Left ventricle myocardium inferior (tissue), 1 donor: ENCODE data around the gene MYO5C. TPM values are rescaled to one million over a fixed set of nuclear protein-coding genes. Genes with fewer than 3 reads are reported as not detected.
A peak's percentile ranks its signal among the peaks of the same experiment; 100 is the strongest.

Experiments
- DNase-seq: peaks from one replicate; pipeline ENCODE4 v3.0.0-alpha.2; 2020
- H3K27ac ChIP-seq: fragments of 200-600 bp; replicated peaks from 2 replicates; pipeline ENCODE4 v1.8.0; 2021
- H3K27me3 ChIP-seq: fragments of 200-600 bp; 2 replicates; pipeline ENCODE4 v1.8.0; 2021; ENCODE audit warnings: low read depth
- H3K36me3 ChIP-seq: fragments of 200-600 bp; 2 replicates; pipeline ENCODE4 v1.8.0; 2021
- H3K4me1 ChIP-seq: fragments of 200-600 bp; 2 replicates; pipeline ENCODE4 v1.8.0; 2021
- H3K4me3 ChIP-seq: fragments of 200-600 bp; 2 replicates; pipeline ENCODE4 v1.8.0; 2021; ENCODE audit warnings: mild to moderate bottlenecking, moderate library complexity
- H3K9me3 ChIP-seq: fragments of 200-600 bp; replicated peaks from 2 replicates; pipeline ENCODE4 v1.8.0; 2021
- CTCF ChIP-seq: fragments of 200-600 bp; IDR thresholded peaks from 2 replicates; pipeline ENCODE4 v1.8.0; 2021; ENCODE audit warnings: antibody characterized with exemption, mild to moderate bottlenecking, borderline replicate concordance
- intact Hi-C: fragments of 100-400 bp; cut with micrococcal nuclease; formaldehyde crosslinking; loops from one replicate; pipeline ENCODE4 v1.11.0; 2022
- total RNA-seq: library from RNA; stranded (reverse); fragmentation: NEBNext Ultra II Directional; extraction: Animal tissue kit (Norgen Biotek cat#: 25700); gene quantifications from one replicate; pipeline ENCODE4 v1.2.1, GENCODE V29; 2021
- donor health status: DM: no; HTN: yes; CAD: no; lungs with severe emphysema.

Gene MYO5C
- total RNA-seq, 1 donor from 2014 or later: 2.9 TPM

DNA sequence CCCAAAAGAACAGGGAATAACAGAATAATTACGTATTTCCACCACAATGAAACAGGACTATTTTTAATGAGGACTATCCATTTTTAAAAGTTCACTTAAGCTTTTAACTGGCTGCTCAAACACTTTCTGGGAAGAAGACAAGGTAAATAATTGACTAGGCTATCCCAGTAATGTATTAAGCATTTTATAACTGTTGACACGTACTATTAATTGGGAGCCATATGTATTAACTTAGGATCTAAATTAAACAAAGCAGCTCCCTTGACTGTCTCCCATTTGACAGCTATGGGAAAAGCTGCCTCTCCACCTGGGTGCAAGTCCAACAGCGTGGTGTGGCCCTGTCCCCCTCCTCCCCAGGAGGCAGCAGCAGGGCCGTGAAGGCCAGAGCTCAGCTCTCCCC, 36.1 kb downstream of the MYO5C start:
- Histone ChIP-seq H3K4me1 (peaks cover 35% of the 10 kb centered on the region), H3K36me3 (no peaks in the 10 kb centered on the region), H3K27ac (no peak overlapping the region), H3K27me3 (no peaks in the 10 kb centered on the region), H3K9me3 (no peaks in the 10 kb centered on the region), H3K4me3 (no peak overlapping the region)
- intact Hi-C loops: loop anchor here (5.0 kb wide), 1 partner anchor 478 kb away; no protein-coding TSS in a partner anchor
- DNase-seq: no peak
- no peak for TF ChIP-seq CTCF

DNA sequence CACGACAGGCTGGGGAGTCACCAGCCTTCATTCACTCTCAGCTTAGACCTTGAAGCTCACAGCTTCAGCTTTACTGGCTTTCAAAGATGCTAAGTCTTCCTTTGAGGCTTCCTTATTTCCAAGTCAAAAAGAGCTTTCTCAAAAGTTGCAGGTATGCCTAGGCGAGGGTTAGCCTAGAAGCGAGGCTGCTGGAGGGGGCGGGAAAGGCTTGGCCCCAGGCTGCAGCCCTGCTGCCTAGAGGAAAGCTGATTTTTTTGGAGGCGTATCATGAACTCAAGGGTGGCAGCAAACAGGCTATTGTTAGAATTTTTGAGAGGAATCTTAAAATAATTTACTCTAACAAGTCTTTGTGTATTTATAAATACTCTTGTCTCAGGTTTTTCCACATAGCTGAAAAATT, 37.1 kb downstream of the MYO5C start:
- DNase-seq: no peak
- Histone ChIP-seq H3K27ac (no peak overlapping the region), H3K9me3 (no peaks in the 10 kb centered on the region), H3K4me1 (peaks cover 35% of the 10 kb centered on the region), H3K4me3 (no peak overlapping the region), H3K27me3 (no peaks in the 10 kb centered on the region), H3K36me3 (no peaks in the 10 kb centered on the region)
- no peak for TF ChIP-seq CTCF
- intact Hi-C loops: loop anchor here (5.0 kb wide), 1 partner anchor 479 kb away; no protein-coding TSS in a partner anchor

GRCh38 chr15:52257734-52258062, 37.9 kb downstream of the MYO5C start:
- Histone ChIP-seq H3K4me3 (no peak overlapping the region), H3K36me3 (no peaks in the 10 kb centered on the region), H3K9me3 (no peaks in the 10 kb centered on the region), H3K4me1 (peaks cover 35% of the 10 kb centered on the region), H3K27ac (peak overlapping the region; percentile 2), H3K27me3 (no peaks in the 10 kb centered on the region)
- TF ChIP-seq CTCF: no peak
- intact Hi-C loops: loop anchor here (5.0 kb wide), 1 partner anchor 480 kb away; no protein-coding TSS in a partner anchor
- no peak for DNase-seq

DNA sequence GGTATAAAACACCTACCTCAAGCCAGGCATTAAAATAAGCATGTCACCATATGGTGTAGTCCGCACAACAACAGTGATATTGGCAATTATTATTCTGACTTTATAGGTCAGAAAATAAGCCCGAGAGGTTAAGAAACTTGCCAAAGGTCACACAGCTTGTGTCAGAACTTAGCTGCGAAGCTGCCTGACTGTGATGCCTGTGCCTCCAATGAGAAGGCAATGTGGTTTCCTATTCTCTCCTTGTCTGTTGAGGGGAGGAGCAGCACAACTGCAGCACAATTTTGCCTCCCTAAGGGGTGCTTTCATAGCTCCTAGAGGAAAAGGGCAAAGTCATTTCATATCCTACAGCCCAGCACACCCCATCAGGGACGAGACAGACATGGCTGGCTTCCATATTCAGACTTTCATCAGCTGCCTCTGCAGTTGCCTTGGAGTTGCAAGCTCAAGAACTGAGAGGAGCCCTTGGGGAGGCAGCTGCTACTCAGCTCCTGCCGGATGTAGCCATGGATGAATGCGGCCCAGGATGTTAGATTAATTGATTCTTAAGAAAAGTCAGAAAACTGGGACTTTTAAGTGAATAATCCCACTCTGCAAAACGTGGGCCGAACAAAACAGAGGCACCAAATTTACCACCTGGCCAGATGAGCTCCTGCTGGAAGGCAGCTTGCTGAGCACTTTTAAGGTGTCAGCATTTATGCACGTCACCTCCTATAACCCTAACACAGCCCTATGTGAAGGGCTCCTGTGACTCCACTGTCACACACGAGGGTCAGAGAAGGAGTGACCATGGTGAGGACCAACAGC, 38.5 kb downstream of the MYO5C start:
- peaks cover 29% of the 10 kb centered on the region for H3K4me1 ChIP-seq
- DNase-seq: no peak
- TF ChIP-seq CTCF: no peak
- H3K9me3 ChIP-seq: no peaks in the 10 kb centered on the region
- peak overlapping the region; percentile 2 for H3K27ac ChIP-seq
- intact Hi-C loops: loop anchor here (5.0 kb wide), 1 partner anchor 480 kb away; no protein-coding TSS in a partner anchor
- no peak overlapping the region for H3K4me3 ChIP-seq
- no peaks in the 10 kb centered on the region for H3K36me3 ChIP-seq
- H3K27me3 ChIP-seq: no peaks in the 10 kb centered on the region

DNA sequence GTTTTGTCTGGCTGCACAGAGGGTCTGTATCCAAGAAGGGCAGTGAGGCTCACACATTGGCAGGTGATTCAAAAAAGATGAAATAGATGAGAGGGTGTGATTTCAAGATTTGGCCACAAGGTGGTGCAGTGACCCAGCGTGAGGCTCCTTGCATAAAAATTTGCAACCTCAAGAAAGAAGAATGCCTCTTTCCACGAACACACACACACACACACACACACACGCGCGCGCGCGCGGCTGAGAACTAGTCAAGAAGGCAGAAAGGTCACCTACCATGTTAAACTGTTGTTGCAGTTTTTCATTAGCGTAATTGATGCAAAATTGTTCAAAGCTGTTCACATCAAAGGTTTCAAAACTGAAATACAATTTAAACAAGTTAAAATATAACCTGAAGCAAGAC, 39.2 kb downstream of the MYO5C start:
- Histone ChIP-seq H3K27me3 (no peaks in the 10 kb centered on the region), H3K27ac (no peak overlapping the region), H3K4me1 (peaks cover 22% of the 10 kb centered on the region), H3K9me3 (no peaks in the 10 kb centered on the region), H3K4me3 (peak overlapping the region; percentile 29), H3K36me3 (no peaks in the 10 kb centered on the region)
- peak; percentile 82 for TF ChIP-seq CTCF
- DNase-seq: peak; percentile 46
- intact Hi-C loops: loop anchor here (5.0 kb wide), 1 partner anchor 481 kb away; no protein-coding TSS in a partner anchor
